GM03348 (cell line): ENCODE results near the gene MRPL37.

Experiments
- DNase-seq: peaks from one replicate; pipeline ENCODE4 v3.0.0; 2012; ENCODE audit warnings: low spot score

MRPL37 gene

GRCh38 chr1:54265126-54265525 is 65.2 kb downstream of the MRPL37 start:
- no peak for DNase-seq

GRCh38 chr1:54265659-54266058 is 65.7 kb downstream of the MRPL37 start:
- no peak for DNase-seq

- no peak for DNase-seq
Measured at GRCh38 chr1:54266195-54266594, 66.2 kb downstream of the MRPL37 start.

- DNase-seq = no peak
Measured at GRCh38 chr1:54266908-54267307, 66.9 kb downstream of the MRPL37 start.
